SK-N-DZ (cell line): ENCODE results near the gene RNH1.

Experiments used
- DNase-seq: peaks from one replicate; pipeline ENCODE4 v3.0.0-alpha.2; 2015; ENCODE audit warnings: low spot score

RNH1 gene

DNA sequence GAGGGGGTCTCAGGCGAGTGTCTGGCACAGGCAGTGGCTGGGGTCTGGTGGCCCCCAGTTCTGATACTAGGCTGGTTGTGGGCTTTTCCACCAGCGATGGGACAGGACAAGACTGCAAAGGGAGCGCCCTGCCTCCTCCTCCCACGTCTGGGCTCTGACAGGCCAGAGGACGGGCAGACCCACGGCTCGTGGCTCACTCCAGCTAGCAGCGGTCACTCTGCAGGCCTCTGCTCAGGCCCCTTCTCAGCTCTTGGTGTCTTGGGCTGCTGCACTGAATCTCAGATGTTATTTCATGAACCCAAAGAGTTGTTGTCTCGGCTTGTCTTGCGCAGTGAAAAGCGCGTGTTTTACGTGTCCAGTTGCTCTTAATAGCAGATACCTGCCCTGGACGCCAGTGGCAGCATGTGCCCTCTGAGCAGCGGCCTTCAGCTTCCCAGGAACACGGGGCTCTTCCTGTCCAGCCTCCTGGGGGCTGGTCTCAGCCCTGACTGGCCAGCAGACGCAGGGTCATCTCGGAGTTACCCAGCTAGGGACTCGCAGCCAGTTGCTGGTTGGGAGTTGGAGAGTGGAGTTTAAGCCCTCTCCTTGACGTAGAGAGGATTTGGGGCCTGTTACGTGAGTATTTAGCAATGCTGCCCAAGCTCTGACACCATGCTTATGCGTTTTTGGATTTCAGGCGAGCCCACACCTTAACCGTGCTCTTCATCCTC, 47.4 kb downstream of the RNH1 start:
- DNase-seq: no peak

DNA sequence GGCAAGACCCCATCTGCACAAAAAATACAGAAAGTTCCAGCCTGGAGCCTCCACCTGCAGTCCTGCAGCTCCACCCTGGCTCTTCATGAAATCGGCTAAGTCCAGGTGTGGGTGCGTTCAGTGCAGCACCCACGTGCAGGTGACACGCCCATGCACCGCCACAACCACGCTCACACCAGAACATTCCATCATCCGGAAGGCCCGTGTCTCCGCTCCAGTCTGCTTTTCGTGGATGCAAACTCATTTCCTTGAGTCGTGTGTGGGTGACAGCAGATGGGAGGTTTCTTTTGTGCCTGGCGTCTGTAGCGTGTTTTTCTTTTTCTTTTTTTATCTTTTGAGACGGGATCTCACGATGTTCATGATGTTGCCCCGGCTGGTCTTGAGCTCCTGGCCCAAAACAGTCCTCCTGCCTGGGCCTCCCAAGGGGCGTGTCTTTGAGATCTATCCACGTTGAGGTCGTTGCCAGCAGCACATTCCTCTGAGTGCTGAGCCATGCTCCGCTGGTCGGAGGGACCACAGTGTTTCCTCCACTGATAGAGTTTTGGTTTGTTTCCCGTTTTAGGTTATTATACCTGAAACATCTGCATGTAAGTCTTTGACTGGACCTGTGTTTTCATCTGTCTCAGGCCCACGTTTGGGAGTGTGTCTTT, 49.8 kb downstream of the RNH1 start:
- DNase-seq: no peak

DNA sequence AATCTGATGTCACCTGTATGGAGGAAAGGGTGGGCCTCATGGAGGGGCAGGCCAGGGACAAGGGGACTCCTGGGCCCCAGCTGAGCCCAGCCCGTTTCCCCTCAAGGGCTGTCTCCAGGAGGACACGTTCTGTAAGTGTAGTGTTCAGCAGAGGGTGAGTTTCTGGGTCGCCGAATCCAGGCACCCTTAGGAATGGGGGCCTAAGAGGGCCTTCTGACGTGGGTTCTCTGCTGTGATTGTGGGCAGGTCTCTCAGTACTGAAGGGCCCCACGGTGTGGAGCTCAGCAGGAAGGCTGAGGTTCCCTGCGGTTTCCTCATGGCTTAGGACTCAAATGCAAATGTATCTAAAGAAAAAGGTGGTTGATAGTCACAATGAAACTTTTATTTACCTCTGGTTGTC, 50.5 kb downstream of the RNH1 start:
- no peak for DNase-seq

GRCh38 chr11:455566-456147, 51.4 kb downstream of the RNH1 start:
- DNase-seq: no peak

DNA sequence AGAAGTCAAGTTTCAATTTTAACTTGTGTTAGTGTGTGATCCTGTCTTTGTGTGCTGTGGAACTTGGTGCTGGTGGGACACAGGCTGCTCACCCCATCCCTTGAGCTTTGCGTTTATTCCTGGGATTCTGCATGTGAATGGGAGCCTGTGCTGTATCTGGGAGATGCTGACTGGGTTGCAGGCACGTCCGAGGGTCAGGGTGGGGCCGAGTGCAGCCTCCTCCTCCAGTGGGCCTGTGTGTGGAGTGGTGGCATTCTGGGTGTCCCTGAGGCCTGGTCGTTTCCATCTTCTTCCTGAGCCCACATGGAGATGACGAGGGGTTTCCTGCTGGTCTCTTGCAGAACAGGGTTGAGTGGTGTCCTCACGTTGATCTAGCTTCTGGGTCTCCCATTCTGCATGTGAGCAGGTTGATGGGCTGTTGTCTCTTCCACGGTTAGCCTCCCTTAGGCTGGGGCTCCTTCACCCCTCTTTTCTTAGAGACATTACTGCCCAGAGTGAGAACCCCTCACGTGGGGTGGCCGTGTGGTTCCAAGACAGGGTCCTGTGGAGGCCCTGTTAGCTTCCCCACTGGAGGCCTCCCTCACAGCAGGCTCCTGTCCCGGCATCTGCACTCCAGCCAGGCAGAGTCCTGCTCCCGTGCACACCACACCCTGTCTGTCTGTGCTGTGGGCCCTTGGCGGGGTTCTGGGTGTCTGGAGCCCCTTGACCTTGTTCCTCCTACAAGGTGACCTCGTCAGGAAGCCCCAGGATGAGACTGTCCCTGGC, 52.1 kb downstream of the RNH1 start:
- DNase-seq: no peak

GRCh38 chr11:454043-454442, 53.0 kb downstream of the RNH1 start:
- no peak for DNase-seq

- DNase-seq: no peak
Measured at GRCh38 chr11:453564-453963, 53.5 kb downstream of the RNH1 start.

GRCh38 chr11:452916-453527, 54.0 kb downstream of the RNH1 start:
- DNase-seq: no peak

- no peak for DNase-seq
Measured at GRCh38 chr11:452203-452744, 54.8 kb downstream of the RNH1 start.

- DNase-seq: no peak
Measured at GRCh38 chr11:451738-452137, 55.3 kb downstream of the RNH1 start.

- DNase-seq: peak; percentile 66
Measured at GRCh38 chr11:450809-451451, 56.1 kb downstream of the RNH1 start.

DNA sequence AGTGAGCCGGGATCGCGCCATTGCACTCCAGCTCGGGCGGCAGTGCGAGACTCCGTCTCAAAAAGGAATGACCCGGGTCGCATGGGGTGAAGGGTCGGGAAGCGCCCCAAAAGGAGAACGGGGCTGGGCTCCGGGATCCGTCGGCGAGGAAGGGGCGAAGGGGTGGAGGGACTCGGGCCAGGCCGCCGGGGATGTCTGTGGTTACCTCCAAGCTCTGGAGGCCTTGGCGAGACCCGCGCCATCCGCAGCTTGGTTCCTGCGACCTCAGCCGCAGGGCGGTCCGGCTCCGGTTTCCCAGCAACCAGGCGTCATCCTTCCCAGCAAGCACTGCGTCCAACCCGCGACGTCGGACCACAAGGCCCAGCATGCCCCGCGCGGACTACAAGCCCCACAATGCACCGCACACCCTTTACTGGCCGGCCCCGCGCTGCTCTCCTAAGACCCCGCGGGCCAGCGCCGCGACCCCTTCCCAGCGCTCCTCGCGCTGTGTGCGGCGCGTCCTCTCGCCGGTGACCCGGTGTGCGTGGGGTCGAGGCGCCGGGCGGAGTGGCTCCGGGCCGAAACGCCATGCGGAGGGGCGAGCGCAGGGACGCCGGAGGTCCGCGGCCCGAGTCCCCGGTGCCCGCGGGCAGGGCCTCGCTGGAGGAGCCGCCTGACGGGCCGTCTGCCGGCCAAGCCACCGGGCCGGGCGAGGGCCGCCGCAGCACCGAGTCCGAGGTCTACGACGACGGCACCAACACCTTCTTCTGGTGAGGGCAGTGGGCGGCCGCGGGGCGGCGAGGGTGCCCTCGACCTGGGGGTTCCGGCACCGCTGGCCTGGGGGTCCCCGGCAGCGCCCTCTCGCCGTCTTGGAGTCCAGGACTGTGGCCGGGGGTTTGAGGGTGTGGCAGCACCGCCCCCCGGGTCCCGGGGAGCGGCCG, 56.9 kb downstream of the RNH1 start, which contains the start of gene PTDSS2:
PTDSS2 (plus strand) TSS at position 391 of the 920 bp plus-strand sequence; CDS start at position 568, 177 bp downstream.
- peak; percentile 96 for DNase-seq

DNA sequence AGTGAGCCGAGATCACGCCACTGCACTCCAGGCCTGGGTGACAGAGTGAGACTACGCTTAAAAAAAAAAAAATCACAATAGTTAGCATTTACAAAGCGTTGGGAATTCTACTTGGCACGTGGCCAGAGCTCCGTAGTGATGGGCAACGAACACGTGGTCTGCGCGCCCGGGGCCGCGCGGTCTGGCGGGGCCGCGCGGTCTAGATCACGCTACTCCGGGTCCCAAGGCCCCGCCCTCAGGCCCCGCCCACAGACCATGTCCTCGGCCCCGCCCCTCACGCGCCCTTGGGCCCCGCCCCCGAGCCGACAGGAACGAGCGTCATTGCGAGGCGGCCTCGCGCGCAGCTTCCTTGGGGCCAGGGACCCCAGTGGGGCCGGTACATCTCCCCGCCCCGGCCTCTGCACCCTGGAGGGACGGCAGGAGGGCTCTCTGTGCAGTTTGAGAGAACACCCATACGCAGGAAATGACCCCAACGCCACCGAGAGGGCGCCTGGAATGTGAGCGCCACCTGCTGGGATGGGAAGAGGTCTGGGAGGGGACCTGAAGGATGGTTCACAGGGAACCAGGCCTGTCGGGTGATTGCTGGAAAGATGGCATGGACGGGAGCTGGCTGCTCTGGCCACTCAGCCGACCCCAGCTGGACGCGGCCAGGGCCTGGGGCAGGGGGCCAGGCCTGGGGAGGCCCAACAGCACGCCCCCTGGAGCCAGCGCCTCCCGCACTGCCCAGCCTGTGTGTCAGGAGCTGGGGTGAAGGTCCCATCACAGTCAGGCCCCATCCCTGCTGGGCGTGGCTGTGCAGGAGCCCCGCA, 58.9 kb downstream of the RNH1 start:
- DNase-seq: peak; percentile 90

DNA sequence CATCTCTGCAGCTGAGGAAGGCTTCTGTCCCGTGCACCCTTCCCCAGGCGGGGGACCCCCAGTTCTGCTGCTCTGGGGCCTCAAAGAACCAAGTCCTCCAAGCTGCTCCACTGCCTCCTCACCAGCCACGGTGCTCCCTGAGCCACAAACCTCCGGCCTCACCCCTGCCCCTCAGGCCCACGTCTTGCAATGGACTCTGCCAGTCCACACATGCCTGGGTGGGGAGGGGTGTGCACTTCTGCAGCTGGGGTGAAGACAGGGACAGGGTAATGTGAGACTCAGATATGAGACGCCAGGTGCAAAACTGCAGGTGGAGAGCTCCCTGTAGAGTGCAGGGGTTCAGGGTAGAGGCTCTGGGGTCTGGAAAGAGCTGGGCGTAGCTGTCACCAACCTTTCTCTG, 60.2 kb downstream of the RNH1 start:
- peak; percentile 45 for DNase-seq

- no peak for DNase-seq
Measured at GRCh38 chr11:445765-446588, 61.1 kb downstream of the RNH1 start.
